HG03025 (cell line): ENCODE measurements around the gene SETBP1.

Experiments
- ATAC-seq: cut with Tn5 transposase; IDR thresholded peaks from one replicate; pipeline ENCODE4 v1.9.1; 2021; ENCODE audit warnings: mild to moderate bottlenecking, moderate library complexity; ENCODE audit not compliant: unreplicated experiment, low FRiP score

The SETBP1 gene

DNA sequence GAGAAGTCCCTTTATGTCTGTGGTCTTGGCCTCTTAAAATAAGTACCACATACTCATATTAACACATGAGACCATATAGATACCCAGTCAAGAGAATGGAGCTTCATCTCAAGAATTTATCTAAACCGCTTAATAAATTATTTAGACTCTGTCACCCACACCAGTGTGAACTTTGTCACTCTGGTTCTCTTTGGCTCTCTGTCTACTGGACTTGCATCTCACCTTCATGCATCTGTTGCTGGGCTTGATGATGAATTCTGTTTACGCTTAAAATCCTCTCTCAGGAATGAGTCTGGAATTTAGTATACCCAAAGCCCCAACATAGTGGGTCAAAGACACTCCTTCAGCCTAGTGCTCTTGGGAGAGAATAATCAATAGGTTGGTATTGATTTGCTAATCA lies 73.9 kb downstream of the SETBP1 start:
- ATAC-seq: no peak

DNA sequence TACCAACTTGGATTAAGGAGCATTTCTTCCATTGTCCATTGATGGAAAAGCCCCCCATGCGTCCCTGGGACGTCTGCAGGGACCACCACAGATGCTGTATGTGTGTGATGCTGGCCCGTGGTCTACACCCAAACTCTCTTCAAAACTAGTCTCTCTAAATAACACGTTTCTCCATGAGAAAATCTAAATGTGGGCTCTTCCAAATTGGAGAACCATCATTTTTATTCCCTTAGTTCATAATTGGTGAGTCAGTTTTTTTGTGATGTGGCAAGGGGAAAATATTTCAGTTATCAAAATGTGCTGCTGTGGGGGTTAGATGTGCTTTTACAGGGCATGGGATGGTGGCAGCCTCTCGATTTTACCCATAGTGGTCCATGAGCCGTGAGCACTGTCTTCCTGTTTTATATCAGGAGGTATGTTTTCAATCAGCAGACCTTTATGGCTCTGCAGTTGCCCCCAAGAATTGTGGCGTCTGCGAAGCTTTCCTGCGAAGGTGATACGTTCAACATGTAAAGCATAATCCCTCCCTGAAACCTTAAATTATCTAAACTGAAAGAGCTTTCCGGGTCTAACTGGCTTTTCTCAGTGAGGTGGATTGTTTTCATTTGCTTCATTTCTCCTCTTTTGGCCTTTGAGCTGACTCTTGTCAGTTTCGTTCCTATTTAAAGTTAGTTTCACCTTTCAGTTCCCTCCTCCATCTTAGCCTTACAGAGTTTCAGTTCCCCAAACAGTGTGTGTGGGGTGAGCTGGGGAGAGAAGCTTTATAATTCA lies 78.4 kb downstream of the SETBP1 start:
- ATAC-seq: peak; percentile 97

DNA sequence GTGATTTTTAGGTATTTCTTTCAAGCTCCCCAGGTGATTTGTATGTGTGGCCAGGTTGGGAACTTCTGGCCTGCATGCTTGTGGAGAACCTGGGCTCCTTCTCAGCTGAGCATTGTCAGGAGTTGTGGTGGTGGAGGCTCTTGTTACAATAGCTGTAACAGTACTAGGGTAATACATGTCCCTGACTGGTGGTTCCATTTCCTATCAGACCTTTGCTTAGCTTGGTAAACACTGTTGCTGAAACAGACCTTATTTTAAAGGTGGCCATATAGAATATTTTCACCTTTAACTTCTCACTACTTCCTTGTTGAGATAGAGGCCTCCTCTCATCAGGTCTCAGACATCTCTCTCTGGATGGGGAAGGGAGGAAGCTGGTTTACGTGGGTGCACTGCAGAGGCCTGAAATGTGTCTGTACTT lies 79.2 kb downstream of the SETBP1 start:
- ATAC-seq: peak; percentile 65

DNA sequence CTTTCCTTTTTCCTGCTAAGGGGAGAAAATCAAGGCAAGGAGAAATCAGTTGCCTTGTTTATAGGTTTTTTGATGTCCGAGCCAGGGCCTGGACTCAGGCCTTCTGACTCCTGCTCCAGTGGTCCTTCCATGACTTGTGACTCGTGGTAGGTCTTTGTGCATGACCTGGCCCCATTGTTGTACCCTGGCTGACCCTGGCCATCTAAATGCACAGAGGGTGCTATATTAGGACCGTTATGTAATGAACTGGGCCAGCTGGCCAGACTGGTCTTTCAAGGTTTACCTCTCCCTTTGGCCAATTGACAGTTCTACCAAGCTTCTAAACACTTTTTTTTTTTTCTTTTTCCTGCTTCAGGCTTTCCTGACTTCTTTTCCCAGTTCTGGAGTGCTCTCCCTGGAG lies 81.1 kb downstream of the SETBP1 start:
- ATAC-seq: no peak

DNA sequence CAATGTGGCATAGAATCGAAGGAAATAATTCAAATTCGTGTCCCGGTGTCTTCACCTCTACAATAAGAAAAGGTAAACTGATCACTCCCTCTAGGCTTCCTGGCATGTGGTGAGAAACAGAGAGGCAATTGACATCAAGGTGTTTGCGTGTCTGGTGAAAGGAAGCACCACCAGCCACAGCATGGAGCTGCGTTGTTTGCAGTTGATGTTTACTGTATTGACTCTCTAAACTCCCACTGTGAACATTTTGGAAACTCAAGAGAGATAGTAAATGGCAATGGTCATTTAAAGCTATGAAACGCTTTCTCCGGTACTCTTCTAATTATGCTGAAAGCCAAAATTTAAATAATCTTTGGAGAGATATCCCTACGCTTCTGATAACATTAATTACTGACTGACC lies 82.6 kb downstream of the SETBP1 start:
- no peak for ATAC-seq

DNA sequence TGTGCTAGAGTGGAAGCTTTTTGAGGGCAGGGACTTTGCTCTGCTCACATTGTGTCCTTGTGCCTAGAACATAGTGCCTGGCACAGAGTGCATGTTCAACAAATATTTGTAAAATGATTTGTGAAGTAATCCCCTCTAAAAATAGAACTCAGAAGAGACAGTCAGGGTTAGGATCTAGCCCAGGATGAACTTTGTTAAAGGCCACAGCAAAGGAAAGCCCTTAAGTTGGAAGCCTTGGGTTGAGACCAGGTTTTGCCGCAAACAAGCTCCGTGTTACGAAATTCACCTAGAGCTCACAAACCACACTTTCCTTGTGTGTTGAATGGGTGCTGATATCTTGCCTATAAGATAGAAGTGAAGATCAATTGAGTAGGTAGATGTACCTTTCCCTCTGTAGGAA lies 84.2 kb downstream of the SETBP1 start:
- no peak for ATAC-seq

DNA sequence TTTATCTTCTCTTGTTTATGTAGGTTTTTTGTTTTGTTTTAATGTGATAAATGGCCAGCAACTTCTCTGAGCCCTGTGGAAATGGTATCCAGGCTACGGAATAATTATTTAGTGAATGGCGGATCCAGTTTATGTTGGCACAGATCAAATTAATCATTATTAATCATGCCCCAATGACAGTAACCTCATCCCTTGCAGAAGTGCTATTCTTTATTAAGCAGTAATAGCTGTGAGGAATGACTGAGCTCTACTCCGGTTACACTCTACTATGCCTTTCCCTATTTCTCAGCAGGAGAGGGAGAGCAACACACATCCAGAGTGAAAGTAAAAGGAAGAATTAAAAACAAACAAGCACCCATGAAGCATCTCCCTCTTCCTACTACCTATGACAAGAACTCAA lies 84.8 kb downstream of the SETBP1 start:
- ATAC-seq: no peak

DNA sequence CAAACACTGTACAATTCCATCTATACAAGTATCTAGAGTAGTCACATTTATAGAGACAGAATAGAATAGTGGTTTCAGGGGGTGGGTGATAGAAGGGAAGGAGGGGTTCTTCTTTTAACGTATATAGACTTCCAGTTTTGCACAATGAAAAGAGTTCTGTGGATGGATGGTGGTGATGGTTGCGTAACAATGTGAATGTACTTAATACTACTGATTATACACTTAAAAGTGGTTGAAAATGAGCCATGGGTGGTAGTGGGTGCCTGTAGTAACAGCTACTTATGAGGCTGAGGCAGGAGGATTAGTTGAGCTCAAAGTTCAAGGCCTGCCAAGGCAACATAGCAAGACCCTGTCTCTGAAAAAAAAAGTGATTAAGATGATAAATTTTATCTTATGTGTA lies 85.8 kb downstream of the SETBP1 start:
- no peak for ATAC-seq

DNA sequence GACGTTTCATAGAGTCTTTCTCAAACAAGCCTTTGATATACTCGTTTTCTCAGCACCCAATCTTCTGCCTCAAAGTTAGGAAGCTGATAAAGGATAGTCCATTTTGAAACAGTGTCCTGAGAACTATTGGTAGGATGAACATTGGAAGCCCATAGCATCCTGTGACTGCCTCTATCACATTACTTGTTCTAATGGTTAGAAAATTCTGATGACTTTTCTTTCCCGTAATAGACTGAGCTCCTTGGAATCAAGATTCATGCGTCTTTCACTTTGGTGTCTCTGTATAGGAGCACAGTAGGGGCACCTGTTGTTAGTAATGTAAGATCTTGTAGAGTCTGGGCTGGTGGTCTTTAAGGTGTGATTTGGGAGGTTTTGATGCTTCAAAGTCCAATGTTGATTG lies 87.1 kb downstream of the SETBP1 start:
- no peak for ATAC-seq

DNA sequence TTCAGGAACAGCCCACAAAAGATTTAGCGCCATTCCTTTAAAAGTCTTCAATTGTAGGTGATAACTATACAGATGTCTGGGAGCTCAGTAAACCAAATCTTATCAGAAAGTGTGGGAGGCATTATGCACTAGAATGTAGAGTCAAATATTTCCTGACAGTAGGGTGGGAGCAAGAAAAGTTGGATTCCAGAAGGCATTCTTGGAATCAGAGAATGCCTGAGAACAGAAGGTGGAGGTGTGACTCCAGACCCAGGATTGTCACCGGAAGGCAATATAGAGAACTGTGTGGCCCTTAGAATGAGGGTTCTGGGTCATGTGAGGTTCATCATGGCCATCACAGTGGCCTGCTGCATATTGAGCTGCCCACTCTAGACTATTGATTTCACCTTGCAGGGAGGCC lies 90.0 kb downstream of the SETBP1 start:
- ATAC-seq: no peak

DNA sequence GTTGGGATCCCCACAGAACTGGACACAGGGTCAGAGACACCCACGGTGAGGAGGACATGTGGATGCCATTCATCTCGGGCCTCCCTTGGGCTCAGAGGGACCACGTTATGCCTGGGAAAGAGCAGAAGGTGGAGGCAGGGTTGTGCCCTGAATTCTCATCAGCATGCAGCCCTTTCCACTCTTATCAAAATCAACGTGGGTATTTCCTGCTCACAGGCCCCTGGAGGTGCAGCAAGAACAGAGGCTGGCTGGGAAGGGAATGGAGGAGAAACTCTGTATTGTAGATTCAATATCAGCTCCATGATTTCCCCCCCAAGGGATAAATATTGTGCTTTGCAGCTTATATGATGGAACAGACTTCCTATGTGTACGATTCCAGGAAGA lies 90.9 kb downstream of the SETBP1 start:
- ATAC-seq: no peak

DNA sequence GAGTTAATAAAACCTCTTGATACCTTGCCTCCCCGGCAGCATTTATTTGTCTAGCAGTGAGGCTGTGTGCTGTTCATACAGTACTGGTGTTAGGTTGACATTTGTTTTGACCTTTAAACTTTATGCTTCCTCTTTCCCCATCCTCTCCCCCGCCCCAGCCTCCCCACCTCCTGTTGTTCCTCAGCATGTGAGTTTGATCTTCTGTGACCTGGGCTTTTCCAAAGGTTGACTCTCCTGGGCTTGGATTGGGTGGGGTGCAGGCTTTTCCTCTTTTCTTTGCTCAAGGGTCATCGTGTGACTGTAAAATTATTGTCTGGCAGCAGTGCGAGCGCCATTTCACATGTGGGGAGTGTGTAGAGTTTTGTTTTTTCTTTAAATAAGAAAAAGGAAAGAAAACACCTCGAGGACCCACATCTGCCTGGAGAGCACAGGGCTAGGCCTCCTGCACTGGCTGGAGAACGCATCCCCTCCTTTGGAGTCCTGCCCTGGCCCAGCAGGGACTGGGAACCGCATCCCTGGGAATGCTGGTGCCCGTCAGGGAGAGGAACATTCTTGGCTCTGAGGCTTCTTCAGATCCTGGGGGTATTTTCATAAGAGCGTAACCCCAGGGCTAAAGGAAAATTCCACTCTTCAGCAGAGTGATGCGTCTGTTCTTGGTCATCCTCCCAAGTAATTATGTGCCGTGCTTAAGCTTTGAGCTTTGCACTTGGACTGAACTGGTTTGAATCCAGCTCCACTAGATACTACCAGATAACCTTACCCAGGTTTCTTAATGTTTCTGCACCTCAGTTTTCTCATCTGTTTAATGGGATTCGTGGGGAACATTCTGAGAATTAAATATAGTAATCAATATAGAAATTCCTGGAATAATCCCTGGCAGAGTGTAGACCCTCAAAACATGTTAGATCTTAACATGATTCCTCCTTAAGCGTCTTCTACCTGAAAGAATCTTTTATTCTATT lies 91.5 kb downstream of the SETBP1 start:
- no peak for ATAC-seq

DNA sequence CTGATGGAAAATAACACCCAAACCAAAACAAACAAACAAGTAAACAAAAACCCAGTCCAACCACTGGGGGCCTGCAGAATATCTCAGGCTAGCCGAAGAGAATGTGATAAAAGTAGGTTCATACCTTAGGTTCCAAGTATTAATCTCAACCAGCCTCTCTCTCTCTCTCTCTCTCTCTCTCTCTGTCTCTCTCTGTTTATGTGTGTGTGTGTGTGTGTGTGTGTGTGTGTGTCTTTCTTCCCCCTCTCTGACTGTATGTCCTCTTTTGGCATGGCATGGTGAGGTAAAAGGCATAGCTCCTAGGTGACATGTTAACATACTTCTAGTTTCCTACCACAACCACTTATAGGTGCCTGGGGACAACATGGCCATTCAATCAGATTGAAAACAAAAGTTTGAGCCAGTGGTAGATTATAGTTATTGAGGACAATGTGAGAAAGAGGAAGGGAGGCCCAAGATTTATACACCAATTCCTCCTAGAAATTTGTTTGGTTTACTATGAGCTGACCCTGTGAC lies 93.0 kb downstream of the SETBP1 start:
- no peak for ATAC-seq

DNA sequence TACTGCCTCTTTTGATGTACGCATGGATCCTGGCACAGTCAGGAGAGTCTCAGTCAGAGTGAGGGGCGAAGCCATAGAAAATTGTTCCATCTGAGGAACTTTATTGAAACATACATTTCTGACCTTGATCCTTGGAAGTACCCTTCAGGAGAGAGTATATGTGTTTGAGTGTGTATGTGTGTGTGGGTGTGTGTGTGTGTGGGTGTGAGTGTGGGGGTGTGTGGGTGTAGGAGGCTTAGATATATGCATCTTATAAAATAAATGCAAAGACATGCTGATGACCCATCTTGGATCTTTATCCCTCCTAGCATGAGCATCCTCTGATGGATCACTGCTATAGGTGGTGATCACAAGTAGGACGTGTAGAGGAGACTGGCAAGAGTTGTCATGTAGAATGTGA lies 93.5 kb downstream of the SETBP1 start:
- no peak for ATAC-seq

DNA sequence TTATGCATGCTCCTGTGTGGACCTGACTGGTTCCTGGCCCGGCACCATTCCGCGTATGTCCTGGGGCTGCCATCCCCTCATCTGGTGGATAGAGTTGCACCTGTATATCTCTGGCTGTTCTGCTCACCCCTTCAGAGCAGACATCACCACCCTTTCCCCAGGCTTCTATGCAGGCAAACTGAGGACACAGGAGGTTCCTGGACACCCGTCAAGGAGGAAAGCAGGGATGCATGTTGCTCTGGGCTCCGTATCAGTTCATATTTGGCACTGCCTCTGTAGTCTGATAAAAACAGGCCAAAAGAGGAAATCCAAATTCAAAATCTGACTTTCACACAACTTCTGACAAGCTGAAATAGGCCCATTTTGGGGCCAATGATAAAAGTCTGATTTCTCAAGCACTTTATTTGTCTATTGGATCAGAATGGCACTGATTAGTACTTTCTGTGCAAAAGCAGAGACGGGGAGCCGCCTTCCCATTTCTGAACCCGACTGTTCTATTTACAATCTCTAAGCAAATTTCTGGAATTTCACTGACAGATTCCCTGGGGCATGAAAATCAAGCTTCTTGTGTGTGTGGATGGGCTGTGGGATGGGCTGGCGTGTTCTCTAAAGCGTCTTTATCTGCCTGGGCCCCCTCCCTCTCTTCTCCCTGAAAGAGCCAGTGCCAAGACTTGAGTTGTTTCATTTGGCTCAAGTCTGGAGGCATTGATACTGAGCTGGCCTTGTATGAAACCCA lies 96.9 kb downstream of the SETBP1 start:
- no peak for ATAC-seq

DNA sequence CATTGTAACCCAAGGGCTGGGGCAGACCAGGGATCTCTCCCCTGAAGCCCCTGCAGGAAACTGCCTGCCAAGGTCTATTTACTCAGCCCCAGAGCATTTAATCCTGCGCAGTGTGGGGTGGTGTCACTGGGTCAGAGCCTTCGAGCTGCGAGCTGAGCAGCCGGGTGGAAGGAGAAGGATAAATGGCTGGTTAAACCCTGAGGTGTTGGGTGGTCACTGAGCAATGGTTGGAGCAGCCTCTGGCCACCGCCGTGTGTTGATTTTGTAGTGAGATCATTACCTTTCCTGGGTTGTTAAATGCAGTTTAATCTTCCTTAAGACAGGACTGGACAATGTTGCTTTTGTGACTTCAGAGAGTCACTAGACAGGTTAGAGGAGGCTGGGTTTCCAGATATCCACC lies 98.1 kb downstream of the SETBP1 start:
- ATAC-seq: no peak

DNA sequence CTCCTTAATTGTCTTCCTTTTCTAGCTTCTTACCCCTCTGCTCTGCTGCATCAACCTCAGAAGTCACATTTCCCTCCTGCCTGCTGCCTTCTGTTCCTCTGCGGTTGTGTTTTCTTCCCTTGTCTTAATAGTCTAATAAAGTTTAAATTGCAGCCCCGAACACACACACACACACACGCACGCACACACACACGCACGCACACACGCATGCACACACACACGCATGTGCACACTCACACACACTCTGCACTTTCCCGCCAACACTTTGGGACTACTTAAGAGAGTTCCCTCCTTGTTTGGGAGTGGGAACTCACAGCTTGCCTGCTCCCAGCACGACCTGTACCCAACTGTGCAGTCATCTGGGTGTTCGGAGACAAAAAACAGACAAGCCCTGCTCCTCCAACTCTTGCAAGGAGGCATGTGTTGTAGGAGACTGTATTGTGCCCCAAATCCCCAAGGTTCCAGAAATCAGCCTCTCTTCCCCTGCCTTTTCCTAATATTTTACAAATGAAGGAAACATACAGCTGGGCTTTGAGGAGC lies 99.1 kb downstream of the SETBP1 start:
- ATAC-seq: no peak

DNA sequence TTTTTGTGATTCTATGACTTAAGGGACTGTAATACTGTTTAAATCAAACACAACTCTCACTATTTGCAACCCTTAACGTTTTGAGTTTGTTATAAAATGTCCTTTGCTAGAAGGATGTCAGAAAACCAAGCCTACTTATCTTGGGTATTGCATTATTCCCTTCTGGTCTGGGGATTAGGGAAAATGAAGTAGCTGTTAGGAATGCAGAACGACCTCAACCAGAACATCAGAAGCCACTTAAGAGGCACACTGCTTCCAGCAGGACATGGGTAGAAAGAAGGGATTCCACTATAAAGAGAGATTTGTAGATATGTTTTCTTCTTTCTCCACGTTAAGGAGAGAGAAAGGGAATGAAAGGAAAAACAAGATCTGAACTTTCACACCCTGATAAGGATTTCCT lies 101.2 kb downstream of the SETBP1 start:
- no peak for ATAC-seq

DNA sequence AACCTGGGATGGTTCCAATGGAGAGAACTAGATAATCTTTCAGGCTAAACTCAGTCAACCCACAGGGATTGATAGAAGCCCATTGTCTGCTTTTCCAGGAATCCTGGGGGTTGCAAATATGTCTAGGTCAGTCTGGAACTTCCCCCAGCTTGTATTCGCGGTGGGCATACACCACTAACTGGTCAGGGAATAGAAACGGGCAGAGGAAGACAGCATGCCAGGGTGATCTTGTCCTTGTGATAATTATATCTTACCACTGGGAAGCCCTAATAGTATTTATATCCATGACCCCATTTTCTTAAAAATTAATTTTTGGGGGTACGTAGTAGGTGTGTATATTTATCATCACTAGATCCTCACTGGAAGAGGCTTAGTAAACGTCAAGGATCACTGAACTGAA lies 101.9 kb downstream of the SETBP1 start:
- ATAC-seq: no peak

DNA sequence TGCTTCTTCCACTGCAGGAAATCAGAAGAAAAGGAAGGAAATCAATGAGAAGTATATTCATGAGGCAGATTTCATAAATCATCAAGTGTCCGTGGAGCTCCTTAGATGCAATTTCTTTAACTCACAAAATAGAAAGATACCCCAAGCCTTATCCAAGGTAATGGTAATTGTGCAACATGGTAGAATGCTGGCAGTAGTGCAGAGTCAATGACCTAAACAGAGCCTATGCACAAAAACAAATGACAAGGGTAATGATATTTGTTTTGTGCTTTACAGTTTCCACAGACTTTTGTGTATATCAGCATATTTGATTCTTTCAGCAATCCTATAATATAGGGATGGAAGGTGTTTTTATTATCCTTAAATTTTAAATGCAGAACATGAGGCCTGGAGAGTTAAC lies 102.7 kb downstream of the SETBP1 start:
- no peak for ATAC-seq

DNA sequence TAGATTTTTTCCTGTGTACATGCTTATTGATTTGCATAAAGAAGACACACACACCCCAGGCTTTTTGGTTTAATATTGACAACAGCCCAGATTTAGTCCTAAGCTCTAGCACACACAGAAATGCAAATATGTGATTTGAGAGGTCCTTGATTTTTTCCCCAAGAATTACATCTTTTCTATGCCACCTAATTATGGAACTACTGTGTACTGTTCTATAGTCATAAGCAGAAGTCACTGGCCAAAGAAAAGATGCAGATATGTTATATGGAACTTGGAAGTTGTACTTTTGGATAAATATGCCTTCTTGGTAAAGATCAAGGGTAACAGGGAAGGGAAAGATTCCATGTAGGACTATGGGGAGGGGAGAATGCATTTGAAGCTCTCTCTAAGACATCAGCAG lies 105.6 kb downstream of the SETBP1 start:
- peak; percentile 37 for ATAC-seq
